ENCODE measurements around the gene NECTIN1. TPM values are rescaled to one million over a fixed set of nuclear protein-coding genes. Genes with fewer than 3 reads are reported as not detected.
"Not testable (repeated sequence)": the region's sequence is repeated elsewhere in the genome, so short reads cannot be mapped to it uniquely, and the experiment has no call there.

NECTIN1 gene
- polyA plus RNA-seq, 3 donors from 2014 or later, result 0.41 to 0.52 TPM; not detected in 1

DNA sequence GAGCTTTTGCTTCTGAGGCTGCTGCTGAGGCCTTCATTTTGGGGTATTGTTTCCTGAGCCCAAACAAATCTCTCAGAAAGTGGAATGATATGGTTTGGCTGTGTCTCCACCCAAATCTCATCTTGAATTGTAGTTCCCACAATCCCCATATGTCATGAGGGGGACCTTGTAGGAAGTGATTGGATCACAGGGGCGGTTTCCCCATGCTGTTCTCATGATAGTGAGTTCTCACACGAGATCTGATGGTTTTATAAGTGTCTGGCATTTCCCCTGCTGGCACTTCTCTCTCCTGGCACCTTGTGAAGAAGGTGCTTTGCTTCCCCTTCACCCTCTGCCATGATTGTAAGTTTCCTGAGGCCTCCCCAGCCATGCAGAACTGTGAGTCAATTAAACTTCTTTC lies 133.1 kb downstream of the NECTIN1 start:
- not testable (repeated sequence) for DNase-seq, H3K27ac Mint-ChIP-seq, H3K4me3 Mint-ChIP-seq, H3K36me3 Mint-ChIP-seq, H3K9me3 Mint-ChIP-seq
- Mint-ChIP-seq H3K27me3 (ENCODE audit: low read depth in 3 of 3) (peaks cover 4 to 13% (median 5%) of the 10 kb centered on the region in 3 donors), H3K4me1 (peaks cover 2 to 10% of the 10 kb centered on the region in 2 donors)

DNA sequence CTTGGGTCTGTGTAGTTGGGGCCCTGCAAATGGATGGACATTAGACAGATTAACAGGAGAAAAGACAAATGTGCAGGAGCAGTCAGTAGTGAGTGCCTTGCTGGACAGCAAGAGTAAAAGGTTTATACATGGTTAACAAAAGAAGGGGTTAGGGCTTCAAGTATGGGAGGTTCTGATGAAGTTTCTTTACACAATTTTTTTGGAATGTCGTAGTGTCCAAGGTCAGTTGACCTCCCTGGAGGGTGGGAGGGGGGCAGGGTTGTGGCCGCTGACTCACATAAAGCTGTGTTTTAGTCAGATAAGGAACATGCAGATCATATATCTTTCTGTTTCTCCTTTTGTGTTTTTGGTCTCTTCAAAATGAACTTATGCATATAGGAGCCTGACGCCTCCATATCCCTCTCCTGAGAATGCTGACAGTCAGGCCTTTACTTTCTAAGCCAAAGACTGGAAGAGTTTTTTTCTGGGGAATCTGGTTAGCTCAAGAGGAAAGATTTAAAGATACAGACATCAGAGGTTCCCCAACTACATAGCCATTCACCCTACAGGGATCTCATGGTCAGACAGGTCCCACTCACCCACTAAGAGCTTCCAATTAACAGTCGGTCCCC lies 134.3 kb downstream of the NECTIN1 start:
- no peak overlapping the region for H3K27ac Mint-ChIP-seq
- H3K27me3 Mint-ChIP-seq (ENCODE audit: low read depth in 3 of 3), result peaks cover 4 to 13% (median 5%) of the 10 kb centered on the region in 3 donors
- peaks cover 2 to 10% of the 10 kb centered on the region in 2 donors for H3K4me1 Mint-ChIP-seq
- no peak for DNase-seq
- H3K4me3 Mint-ChIP-seq, result no peak overlapping the region
- peaks cover 0 to 2% (median 0%) of the 10 kb centered on the region in 6 donors for H3K9me3 Mint-ChIP-seq
- H3K36me3 Mint-ChIP-seq, result no peaks in the 10 kb centered on the region

DNA sequence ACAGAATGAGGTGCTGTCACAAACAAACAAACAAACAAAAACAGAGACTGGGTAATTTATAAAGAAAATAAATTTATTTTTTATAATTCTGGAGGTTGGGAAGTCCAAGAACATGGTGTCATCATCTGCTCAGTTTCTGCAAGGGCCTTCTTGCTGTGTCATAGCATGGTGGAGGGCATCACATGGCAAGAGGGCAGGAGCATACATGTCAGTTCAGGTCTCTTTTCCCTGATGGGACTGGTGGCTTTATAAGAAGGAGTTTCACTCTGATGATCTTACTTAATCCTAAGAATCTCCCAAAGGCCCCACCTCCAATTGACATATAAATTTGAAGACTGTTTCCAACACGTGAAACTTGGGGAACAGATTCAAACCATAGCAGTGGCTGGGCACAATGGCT lies 135.7 kb downstream of the NECTIN1 start:
- Mint-ChIP-seq H3K4me3 (no peak overlapping the region), H3K9me3 (peaks cover 0 to 2% (median 0%) of the 10 kb centered on the region in 6 donors), H3K27me3 (ENCODE audit: low read depth in 3 of 3) (peaks cover 4 to 11% (median 10%) of the 10 kb centered on the region in 3 donors), H3K27ac (no peak overlapping the region), H3K36me3 (no peaks in the 10 kb centered on the region), H3K4me1 (peaks cover 2 to 10% of the 10 kb centered on the region in 2 donors)
- no peak for DNase-seq

DNA sequence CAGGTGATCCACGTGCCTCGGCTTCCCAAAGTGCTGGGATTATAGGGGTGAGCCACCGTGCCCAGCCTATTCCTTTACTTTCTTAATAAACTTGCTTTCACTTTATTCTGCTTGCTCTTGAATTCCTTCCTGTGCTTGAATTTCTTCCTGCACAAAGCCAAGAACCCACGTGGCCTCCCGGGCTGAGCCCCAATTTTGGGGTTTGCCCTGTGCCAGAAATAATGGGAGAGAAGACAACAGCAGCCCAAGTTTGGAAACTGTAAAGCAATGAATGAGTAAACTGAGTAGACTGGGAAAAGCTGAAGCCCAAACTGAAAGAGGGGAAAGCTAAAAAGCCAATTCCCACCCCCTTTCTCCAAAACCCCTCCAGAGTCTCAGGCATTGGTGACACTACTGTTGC lies 136.4 kb downstream of the NECTIN1 start:
- no peak for DNase-seq
- H3K36me3 Mint-ChIP-seq, result no peaks in the 10 kb centered on the region
- H3K4me3 Mint-ChIP-seq, result no peak overlapping the region
- peaks cover 2 to 10% of the 10 kb centered on the region in 2 donors for H3K4me1 Mint-ChIP-seq
- no peak overlapping the region for H3K27ac Mint-ChIP-seq
- peaks cover 0 to 2% (median 0%) of the 10 kb centered on the region in 6 donors for H3K9me3 Mint-ChIP-seq
- peaks cover 4 to 9% (median 9%) of the 10 kb centered on the region in 3 donors for H3K27me3 Mint-ChIP-seq (ENCODE audit: low read depth in 3 of 3)

DNA sequence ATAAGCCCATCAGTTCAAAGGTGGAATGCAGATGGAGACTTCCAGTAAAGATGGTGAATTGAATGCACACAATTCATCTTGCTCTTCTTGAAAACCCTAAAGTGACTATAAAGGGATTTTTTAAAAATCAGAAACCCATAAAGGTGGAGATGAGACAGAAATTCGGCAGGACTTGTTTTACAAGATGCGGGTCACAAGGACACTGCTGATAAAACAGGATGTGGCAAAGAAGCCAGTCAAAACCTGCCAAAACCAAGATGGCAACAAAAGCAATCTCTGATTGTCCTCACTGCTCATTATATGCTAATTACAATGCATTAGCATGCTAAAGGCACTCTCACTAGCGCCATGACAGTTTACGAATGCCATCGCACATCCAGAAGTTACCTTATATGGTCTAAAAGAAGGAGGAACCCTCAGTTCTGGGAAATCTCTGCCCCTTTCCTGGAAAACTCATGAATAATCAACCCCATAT lies 137.1 kb downstream of the NECTIN1 start:
- DNase-seq, result no peak
- H3K4me3 Mint-ChIP-seq, result no peak overlapping the region
- no peaks in the 10 kb centered on the region for H3K36me3 Mint-ChIP-seq
- peaks cover 2 to 10% of the 10 kb centered on the region in 2 donors for H3K4me1 Mint-ChIP-seq
- peaks cover 0 to 2% (median 0%) of the 10 kb centered on the region in 6 donors for H3K9me3 Mint-ChIP-seq
- peaks cover 4 to 10% (median 6%) of the 10 kb centered on the region in 3 donors for H3K27me3 Mint-ChIP-seq (ENCODE audit: low read depth in 3 of 3)
- H3K27ac Mint-ChIP-seq, result no peak overlapping the region

DNA sequence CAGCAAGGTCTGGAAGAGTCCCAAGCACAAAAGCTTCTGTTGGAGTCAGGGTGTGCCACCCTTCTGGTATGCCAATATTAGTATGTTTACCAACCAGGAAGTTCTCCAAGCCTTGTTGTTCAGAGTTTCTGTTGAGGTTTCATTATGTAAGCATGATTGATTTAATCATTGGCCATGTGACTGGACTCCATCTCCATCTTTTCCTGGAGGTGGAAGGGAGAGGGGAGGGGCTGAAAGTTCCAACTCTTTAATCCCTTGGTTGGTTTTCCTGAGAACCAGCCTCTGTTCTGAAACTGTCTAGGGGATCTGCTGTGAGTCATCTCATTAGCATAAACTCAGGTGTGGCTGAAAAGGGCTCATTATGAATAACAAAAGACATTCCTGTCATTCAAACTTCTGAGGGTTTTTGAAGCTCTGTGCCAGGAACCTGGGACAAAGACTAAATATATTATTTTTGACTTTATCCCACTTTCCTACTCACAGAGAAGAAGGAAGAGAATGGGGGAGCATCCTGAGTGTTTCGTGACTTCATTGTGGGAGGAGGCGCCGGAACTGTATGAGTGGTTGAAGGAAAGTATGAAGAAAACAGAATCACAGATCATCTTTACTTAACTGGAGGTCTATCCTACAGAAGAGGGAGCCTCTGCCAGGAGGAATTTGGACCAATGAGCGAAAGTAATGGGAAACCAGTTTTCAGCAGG lies 138.2 kb downstream of the NECTIN1 start:
- Mint-ChIP-seq H3K27ac (no peak overlapping the region), H3K36me3 (no peaks in the 10 kb centered on the region), H3K4me1 (peaks cover 2 to 10% of the 10 kb centered on the region in 2 donors), H3K27me3 (ENCODE audit: low read depth in 3 of 3) (peaks cover 8 to 14% (median 9%) of the 10 kb centered on the region in 3 donors), H3K4me3 (no peak overlapping the region), H3K9me3 (peaks cover 0 to 2% (median 0%) of the 10 kb centered on the region in 6 donors)
- no peak for DNase-seq

DNA sequence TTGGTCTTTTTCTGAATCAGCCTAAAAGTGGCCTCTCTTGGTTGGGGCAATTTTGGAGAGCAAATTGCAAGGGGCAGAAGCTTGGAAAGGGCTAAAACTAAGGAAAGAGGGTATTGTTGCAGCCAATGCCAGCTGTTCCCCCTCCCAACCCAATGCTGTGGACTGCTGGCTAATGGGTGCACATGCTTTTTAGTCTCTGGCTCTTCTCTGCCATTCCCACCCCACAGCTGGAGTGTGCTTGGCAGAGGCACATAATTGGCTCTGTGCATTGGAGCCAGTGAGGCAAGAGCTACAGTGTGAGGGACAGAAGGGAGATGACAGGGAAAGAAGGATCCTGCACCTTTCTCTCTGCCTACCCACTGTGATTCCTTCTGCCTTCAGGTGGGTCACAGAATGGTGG lies 140.0 kb downstream of the NECTIN1 start:
- H3K27me3 Mint-ChIP-seq (ENCODE audit: low read depth in 3 of 3), result peaks cover 8 to 18% (median 10%) of the 10 kb centered on the region in 3 donors
- peaks cover 0 to 2% (median 0%) of the 10 kb centered on the region in 6 donors for H3K9me3 Mint-ChIP-seq
- no peak overlapping the region for H3K27ac Mint-ChIP-seq

More for the DNA sequence above, 140.0 kb downstream of the NECTIN1 start:
- peaks cover 6 to 10% of the 10 kb centered on the region in 2 donors for H3K4me1 Mint-ChIP-seq
- no peak overlapping the region for H3K4me3 Mint-ChIP-seq
- no peak for DNase-seq
- no peaks in the 10 kb centered on the region for H3K36me3 Mint-ChIP-seq
